ENCODE measurements around the gene HECTD2.
"Not testable (repeated sequence)": the region's sequence is repeated elsewhere in the genome, so short reads cannot be mapped to it uniquely, and the experiment has no call there.

Gene HECTD2

DNA sequence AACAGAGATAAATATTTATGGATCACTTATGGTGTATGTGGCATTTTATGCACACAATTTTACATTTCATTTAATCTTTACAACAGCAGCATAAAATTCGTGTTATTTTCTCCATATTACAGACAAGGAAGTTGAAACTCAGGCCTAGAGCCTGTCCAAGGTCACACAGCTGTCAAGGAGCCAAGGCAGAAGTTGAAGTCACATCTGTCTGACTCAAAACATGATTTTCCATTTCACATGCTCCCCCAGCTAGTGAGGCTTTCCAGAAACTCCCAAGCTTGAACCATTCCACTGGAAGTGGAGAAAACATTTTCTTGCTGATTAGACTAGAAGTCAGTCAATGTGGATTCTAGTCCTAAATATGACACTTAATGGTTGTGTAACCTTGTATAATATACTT is 110.5 kb downstream of the HECTD2 start:
- peaks cover 13% of the 10 kb centered on the region for H3K4me1 Mint-ChIP-seq (ENCODE audit: low read depth)
- no peaks in the 10 kb centered on the region for H3K36me3 Mint-ChIP-seq (ENCODE audit: low read depth)
- H3K27me3 Mint-ChIP-seq = no peaks in the 10 kb centered on the region
- no peak overlapping the region for H3K4me3 Mint-ChIP-seq
- intact Hi-C loops (cut with micrococcal nuclease) = no loop called here
- H3K27ac Mint-ChIP-seq = no peak overlapping the region
- peaks cover 18% of the 10 kb centered on the region for H3K9me3 Mint-ChIP-seq

DNA sequence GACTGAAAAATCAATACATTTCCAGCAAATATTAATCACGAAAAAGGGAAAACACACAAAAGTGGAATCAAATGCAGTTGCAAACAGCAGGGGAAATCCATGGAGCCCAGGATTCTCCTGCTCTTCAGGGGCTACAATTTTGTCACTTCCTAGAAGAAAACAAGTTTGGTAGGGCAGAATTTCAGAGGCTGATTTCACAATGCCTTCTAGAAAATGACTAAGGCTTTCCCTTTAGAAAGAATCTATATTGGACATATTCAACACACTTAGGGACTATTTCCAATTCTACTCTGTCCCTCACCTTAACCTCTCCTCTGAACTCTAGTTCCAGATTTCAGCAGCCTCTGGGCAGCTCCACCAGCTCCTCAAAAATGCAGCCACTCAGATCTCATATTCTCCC is 111.3 kb downstream of the HECTD2 start:
- no peak overlapping the region for H3K27ac Mint-ChIP-seq
- H3K36me3 Mint-ChIP-seq (ENCODE audit: low read depth) = no peaks in the 10 kb centered on the region
- H3K4me1 Mint-ChIP-seq (ENCODE audit: low read depth) = peaks cover 13% of the 10 kb centered on the region
- no peaks in the 10 kb centered on the region for H3K27me3 Mint-ChIP-seq
- peaks cover 18% of the 10 kb centered on the region for H3K9me3 Mint-ChIP-seq
- H3K4me3 Mint-ChIP-seq = no peak overlapping the region
- intact Hi-C loops (cut with micrococcal nuclease) = no loop called here

DNA sequence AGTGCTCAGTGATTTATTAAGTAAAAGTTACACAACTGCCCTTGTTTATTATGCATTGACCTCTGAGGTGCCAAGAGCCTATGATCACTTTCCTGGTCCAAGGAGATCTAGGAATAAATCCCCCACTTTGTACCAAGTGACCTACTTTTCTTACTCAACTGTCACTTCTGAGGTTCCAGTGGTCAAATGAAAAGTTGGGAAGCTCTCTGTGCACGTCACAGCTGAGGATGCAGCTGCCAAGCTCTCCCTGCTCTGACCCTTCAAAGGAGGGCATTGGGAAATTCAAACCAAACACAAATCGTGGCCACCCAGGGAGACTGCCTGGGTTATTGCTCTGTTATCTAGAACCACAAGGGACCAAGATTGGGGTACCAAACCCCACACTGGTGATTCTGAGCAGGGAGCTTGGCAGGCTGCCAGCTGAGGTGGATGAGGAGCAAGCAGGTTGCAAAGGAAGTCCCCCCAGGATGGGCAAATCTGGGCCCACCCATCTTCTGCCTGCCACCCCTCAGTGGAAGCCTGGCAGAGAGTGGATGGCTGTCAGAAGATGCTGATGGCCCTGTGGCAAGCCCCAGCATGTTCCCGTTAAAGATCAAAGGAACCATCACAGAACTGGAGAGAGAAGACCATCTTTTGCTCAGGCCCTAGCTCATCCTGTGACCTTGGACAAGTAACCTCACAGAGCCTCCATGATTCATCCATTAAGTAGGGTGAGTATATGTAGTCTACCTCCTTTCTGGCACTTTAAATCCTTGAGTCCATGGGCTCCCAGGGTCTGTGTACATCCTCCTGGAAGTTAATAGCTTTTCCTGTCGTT is 116.0 kb downstream of the HECTD2 start:
- no peaks in the 10 kb centered on the region for H3K27me3 Mint-ChIP-seq
- no peak overlapping the region for H3K4me3 Mint-ChIP-seq
- H3K27ac Mint-ChIP-seq = no peak overlapping the region
- intact Hi-C loops (cut with micrococcal nuclease) = no loop called here
- H3K4me1 Mint-ChIP-seq (ENCODE audit: low read depth) = peaks cover 10% of the 10 kb centered on the region
- H3K36me3 Mint-ChIP-seq (ENCODE audit: low read depth) = no peaks in the 10 kb centered on the region
- peaks cover 9% of the 10 kb centered on the region for H3K9me3 Mint-ChIP-seq

DNA sequence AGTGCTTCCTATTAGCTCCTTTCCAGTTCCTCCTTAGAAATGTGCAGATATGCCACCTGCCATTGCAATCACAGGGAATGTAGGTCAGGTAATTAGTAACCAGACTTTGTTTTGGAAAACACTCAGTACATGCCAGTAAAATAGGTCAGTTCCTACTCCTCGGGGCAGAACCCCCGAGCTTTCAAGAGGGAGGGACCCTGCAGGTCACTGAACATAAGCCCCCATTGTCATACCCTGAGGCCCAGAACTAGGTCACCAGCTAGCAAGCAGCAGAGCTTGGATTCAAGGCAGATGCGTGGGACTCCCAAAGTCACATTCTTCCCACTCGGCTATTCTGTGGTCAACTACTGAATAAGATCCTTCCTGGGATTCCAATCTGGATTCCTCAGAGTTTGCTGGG is 117.9 kb downstream of the HECTD2 start:
- H3K4me1 Mint-ChIP-seq (ENCODE audit: low read depth) = no peaks in the 10 kb centered on the region
- H3K27me3 Mint-ChIP-seq = peaks cover 2% of the 10 kb centered on the region
- H3K36me3 Mint-ChIP-seq (ENCODE audit: low read depth) = no peaks in the 10 kb centered on the region
- intact Hi-C loops (cut with micrococcal nuclease) = no loop called here
- H3K4me3 Mint-ChIP-seq = no peak overlapping the region
- no peaks in the 10 kb centered on the region for H3K9me3 Mint-ChIP-seq
- H3K27ac Mint-ChIP-seq = no peak overlapping the region

DNA sequence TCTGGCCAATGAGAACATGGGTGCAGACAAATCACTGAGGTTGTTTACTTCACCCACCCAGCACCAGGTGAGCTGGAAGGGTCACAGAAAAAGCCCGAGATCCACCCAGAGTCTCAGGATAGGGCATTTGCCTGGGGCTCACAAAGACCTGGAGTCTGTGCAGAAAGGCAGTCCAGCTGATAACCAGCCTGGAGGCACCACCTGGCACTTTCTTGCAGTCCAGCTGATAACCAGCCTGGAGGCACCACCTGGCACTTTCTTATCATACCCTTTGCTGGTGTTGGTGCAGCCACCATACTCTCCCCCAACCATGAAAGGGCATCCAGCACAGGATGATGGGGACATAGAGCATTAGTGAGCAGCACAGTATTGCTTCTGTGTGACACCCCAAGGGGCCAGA is 118.6 kb downstream of the HECTD2 start:
- no peak overlapping the region for H3K27ac Mint-ChIP-seq
- peaks cover 2% of the 10 kb centered on the region for H3K27me3 Mint-ChIP-seq
- H3K4me3 Mint-ChIP-seq = no peak overlapping the region
- H3K9me3 Mint-ChIP-seq = no peaks in the 10 kb centered on the region
- intact Hi-C loops (cut with micrococcal nuclease) = no loop called here
- no peaks in the 10 kb centered on the region for H3K36me3 Mint-ChIP-seq (ENCODE audit: low read depth)
- no peaks in the 10 kb centered on the region for H3K4me1 Mint-ChIP-seq (ENCODE audit: low read depth)

DNA sequence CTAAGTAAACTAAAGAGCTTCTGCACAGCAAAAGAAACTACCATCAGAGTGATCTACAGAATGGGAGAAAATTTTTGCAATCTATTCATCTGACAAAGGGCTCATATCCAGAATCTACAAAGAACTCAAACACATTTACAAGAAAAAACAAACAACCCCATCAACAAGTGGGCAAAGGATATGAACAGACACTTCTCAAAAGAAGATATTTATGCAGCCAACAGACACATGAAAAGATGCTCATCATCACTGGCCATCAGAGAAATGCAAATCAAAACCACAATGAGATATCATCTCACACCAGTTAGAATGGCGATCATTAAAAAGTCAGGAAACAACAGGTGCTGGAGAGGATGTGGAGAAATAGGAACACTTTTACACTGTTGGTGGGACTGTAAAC is 124.6 kb downstream of the HECTD2 start:
- intact Hi-C loops (cut with micrococcal nuclease); H3K4me1 Mint-ChIP-seq (ENCODE audit: low read depth); H3K27me3 Mint-ChIP-seq; H3K36me3 Mint-ChIP-seq (ENCODE audit: low read depth); H3K4me3 Mint-ChIP-seq; H3K27ac Mint-ChIP-seq; H3K9me3 Mint-ChIP-seq: not testable (repeated sequence)

DNA sequence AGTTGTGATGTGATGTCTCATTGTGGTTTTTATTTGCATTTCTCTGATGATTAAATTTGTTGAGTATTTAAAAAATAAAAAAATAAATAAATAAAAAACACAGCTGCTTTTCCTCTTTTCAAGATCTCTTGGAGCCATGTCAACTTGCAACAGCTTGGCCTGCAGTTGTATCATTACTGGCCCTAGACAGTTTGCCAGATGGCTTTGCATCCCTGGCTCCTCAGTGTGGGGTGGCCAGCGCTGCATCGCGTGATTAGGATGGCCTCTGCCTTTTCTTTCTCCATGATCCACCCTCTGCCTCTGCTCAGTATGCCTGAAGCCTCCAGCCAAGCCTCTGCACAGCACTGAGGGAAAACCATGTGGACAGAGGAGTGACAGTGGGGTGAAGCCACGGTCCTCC is 126.0 kb downstream of the HECTD2 start:
- H3K27ac Mint-ChIP-seq = no peak overlapping the region
- H3K4me1 Mint-ChIP-seq (ENCODE audit: low read depth) = peaks cover 6% of the 10 kb centered on the region
- H3K9me3 Mint-ChIP-seq = peaks cover 13% of the 10 kb centered on the region
- intact Hi-C loops (cut with micrococcal nuclease) = no loop called here
- no peak overlapping the region for H3K4me3 Mint-ChIP-seq
- peaks cover 4% of the 10 kb centered on the region for H3K27me3 Mint-ChIP-seq
- no peaks in the 10 kb centered on the region for H3K36me3 Mint-ChIP-seq (ENCODE audit: low read depth)

DNA sequence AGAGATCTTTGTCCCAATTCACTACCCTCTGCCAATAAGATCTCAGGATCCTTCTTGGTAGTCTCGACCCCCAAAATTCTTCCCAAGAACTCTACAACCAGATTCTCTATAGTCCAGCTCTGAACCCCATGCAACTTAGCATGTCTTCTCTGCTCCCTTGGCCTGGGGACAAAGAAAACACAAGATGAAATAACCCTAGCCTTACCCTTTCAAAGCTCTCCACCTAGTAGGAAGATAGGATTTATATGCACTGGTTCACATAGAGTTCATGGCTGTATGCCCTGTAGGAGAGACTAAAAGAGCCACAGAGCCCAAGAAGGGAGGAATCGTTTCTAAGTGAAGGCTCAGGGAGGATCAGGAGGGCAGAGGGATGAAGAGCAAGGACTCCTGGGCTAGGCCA is 126.6 kb downstream of the HECTD2 start:
- Mint-ChIP-seq H3K4me3 (no peak overlapping the region), H3K27me3 (peaks cover 4% of the 10 kb centered on the region), H3K9me3 (peaks cover 13% of the 10 kb centered on the region), H3K36me3 (ENCODE audit: low read depth) (no peaks in the 10 kb centered on the region), H3K27ac (no peak overlapping the region), H3K4me1 (ENCODE audit: low read depth) (peaks cover 11% of the 10 kb centered on the region)
- intact Hi-C loops (cut with micrococcal nuclease) = no loop called here

DNA sequence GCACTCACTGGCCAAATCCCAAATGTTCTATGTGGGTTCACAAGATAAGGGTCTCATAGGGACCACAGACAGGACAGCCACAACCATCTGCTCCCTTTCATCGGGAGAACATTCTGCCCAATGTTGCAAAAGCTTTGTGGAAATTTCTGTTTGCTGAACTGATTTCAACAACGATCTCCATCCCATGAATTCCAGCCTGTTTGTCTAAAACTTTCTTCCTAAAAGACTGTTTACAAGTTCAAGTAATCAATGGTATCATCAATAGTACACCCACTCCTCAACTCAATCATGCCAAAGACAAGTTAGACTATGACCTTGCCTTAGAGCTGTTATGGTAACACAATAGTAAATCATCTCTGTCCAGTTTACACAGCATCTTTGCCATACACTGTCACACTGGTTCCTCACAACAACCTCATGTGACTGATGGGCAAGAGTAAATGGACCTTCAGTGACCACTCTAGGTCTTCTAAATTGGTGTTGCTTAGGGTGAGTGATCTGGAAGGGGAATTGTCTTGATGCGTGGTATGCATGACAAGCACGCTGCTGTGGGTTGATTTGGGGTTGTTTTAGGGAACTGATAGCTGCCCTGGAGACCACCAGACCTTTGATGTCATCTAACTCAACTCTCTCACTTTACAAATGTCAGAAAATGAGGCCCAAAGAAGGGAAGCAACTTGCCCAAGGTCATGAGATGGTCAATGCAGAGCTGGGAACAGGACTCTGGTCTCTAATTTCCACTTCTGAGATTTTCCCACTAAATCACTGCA is 127.7 kb downstream of the HECTD2 start:
- Mint-ChIP-seq H3K4me3 (no peak overlapping the region), H3K27me3 (peaks cover 2% of the 10 kb centered on the region), H3K27ac (no peak overlapping the region), H3K4me1 (ENCODE audit: low read depth) (peaks cover 21% of the 10 kb centered on the region), H3K36me3 (ENCODE audit: low read depth) (no peaks in the 10 kb centered on the region), H3K9me3 (peaks cover 13% of the 10 kb centered on the region)
- intact Hi-C loops (cut with micrococcal nuclease) = no loop called here

DNA sequence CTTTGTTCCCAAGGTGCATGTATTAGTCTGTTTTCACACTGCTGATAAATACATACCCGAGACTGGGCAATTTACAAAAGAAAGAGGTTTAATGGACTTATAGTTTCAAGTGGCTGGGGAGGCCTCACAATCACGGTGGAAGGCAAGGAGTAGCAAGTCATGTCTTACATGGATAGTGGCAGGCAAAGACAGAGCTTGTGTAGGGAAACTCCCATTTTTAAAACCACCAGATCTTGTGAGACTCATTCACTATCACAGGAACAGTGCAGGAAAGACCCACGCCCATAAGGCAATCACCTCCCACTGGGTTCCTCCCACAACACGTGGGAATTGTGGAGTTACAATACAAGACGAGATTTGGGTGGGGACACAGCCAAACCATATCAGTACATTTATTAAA is 129.8 kb downstream of the HECTD2 start:
- Mint-ChIP-seq H3K9me3 (peaks cover 13% of the 10 kb centered on the region), H3K27me3 (peaks cover 3% of the 10 kb centered on the region), H3K4me1 (ENCODE audit: low read depth) (peaks cover 21% of the 10 kb centered on the region), H3K4me3 (no peak overlapping the region), H3K27ac (no peak overlapping the region), H3K36me3 (ENCODE audit: low read depth) (no peaks in the 10 kb centered on the region)
- intact Hi-C loops (cut with micrococcal nuclease) = no loop called here

DNA sequence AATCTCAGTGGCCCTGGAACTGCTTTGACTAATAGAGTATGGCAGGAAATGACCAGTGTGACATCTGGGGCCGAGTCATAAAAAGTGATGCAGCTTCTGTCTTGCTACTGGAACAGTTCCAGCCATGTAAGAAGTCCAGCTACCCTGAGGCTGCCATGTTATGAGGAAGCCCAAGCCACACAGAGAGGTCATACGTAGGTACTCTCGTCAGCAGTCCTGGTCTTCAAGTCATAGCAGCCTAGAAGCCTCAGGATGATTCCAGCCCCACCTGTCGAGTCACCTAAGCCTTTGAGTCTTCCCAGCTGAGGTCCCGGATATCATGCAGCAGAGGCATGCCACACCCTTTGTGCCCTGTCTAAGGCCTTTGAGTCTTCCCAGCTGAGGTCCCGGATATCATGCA is 130.6 kb downstream of the HECTD2 start:
- no peak overlapping the region for H3K27ac Mint-ChIP-seq
- peaks cover 21% of the 10 kb centered on the region for H3K4me1 Mint-ChIP-seq (ENCODE audit: low read depth)
- intact Hi-C loops (cut with micrococcal nuclease) = no loop called here
- H3K4me3 Mint-ChIP-seq = no peak overlapping the region
- peaks cover 13% of the 10 kb centered on the region for H3K9me3 Mint-ChIP-seq
- H3K36me3 Mint-ChIP-seq (ENCODE audit: low read depth) = no peaks in the 10 kb centered on the region
- peaks cover 3% of the 10 kb centered on the region for H3K27me3 Mint-ChIP-seq

DNA sequence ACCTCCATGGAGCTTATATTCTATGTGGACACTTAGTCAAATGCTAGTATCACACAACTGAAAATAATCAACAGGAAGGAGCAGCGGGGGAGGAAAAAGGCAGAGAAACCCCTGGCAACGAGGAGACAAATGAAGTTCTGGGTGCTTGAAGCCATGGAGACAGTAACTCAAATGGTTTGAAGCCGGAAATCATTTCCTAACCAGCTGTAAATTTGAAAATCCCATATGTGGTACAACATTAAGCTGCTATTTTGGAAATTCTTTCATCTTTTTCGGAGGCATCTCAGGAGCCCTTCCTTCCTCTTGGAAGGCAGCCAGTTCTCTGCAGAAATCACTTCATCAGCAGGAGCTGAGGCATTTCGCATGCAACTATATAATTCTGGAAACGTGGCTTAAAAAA is 131.3 kb downstream of the HECTD2 start:
- intact Hi-C loops (cut with micrococcal nuclease) = no loop called here
- Mint-ChIP-seq H3K4me3 (no peak overlapping the region), H3K36me3 (ENCODE audit: low read depth) (no peaks in the 10 kb centered on the region), H3K27ac (no peak overlapping the region), H3K4me1 (ENCODE audit: low read depth) (peaks cover 21% of the 10 kb centered on the region), H3K9me3 (peaks cover 13% of the 10 kb centered on the region), H3K27me3 (peaks cover 5% of the 10 kb centered on the region)

DNA sequence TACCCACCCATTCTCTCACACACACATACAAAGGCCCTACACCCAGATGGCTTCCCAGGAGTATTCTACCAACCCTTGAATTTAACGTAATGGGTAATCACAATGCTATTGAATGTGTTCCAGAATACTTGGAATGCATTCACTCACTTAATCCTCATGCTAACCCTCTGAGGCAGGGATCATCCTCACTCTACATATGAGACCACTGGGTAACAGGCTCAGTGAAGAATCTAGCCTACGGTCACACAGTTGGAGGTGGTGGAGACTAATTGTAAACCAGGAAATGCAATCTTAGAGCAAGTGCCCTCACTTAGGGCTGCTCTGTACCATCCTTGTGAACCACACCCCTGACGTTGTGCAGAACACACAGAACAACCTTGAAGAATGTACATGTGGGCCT is 135.2 kb downstream of the HECTD2 start:
- H3K36me3 Mint-ChIP-seq (ENCODE audit: low read depth) = no peaks in the 10 kb centered on the region
- H3K4me3 Mint-ChIP-seq = no peak overlapping the region
- H3K9me3 Mint-ChIP-seq = peaks cover 7% of the 10 kb centered on the region
- intact Hi-C loops (cut with micrococcal nuclease) = no loop called here
- H3K27ac Mint-ChIP-seq = no peak overlapping the region
- peaks cover 4% of the 10 kb centered on the region for H3K27me3 Mint-ChIP-seq
- peaks cover 21% of the 10 kb centered on the region for H3K4me1 Mint-ChIP-seq (ENCODE audit: low read depth)

DNA sequence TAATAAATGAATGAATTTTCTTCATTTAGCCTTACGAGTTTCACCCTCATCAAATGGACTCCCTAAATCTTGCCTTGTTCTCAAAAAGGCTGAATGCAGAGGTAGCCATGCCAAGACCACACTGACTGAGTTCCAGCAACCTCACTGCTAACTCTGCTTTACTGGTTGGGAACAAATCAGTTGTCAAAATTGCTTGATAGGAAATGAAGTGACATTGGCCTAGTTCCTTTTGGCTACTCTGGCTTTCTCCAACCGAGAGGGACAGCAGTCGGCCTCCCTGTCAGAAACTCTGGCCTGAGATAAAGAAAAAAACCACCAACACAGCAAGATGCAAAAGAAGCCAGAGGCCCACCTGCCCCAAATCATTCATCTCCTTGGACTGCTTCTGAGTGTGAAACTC is 135.7 kb downstream of the HECTD2 start:
- no peak overlapping the region for H3K27ac Mint-ChIP-seq
- intact Hi-C loops (cut with micrococcal nuclease) = no loop called here
- peaks cover 3% of the 10 kb centered on the region for H3K9me3 Mint-ChIP-seq
- peaks cover 17% of the 10 kb centered on the region for H3K4me1 Mint-ChIP-seq (ENCODE audit: low read depth)
- H3K27me3 Mint-ChIP-seq = peaks cover 4% of the 10 kb centered on the region
- no peaks in the 10 kb centered on the region for H3K36me3 Mint-ChIP-seq (ENCODE audit: low read depth)
- no peak overlapping the region for H3K4me3 Mint-ChIP-seq
